ENCODE measurements around the gene CACNA1A.
"Not testable (repeated sequence)": the region's sequence is repeated elsewhere in the genome, so short reads cannot be mapped to it uniquely, and the experiment has no call there.

CACNA1A gene

GRCh38 chr19:13530720-13531119 is 24.4 kb upstream of the CACNA1A start:
- Histone ChIP-seq H3K4me1 (ENCODE audit: control insufficient read depth, insufficient read depth, low read length) (no peaks in the 10 kb centered on the region), H3K27ac (ENCODE audit: insufficient read depth, low read depth, low read length, poor library complexity, severe bottlenecking) (no peak overlapping the region), H3K27me3 (ENCODE audit: control insufficient read depth, insufficient read depth, low read length, poor library complexity, severe bottlenecking) (no peaks in the 10 kb centered on the region), H3K9me3 (ENCODE audit: control insufficient read depth, low read length) (no peaks in the 10 kb centered on the region), H3K36me3 (ENCODE audit: control insufficient read depth, insufficient read depth, low read length) (no peaks in the 10 kb centered on the region), H3K4me3 (ENCODE audit: insufficient read depth, low read depth, low read length) (no peak overlapping the region)
- 28 to 32% methylated on average over 5 of the region's 6 CpGs for WGBS, 2 experiments

- not testable (repeated sequence) for H3K9me3 ChIP-seq (ENCODE audit: control insufficient read depth, low read length); H3K4me1 ChIP-seq (ENCODE audit: control insufficient read depth, insufficient read depth, low read length); H3K36me3 ChIP-seq (ENCODE audit: control insufficient read depth, insufficient read depth, low read length); H3K4me3 ChIP-seq (ENCODE audit: insufficient read depth, low read depth, low read length); H3K27ac ChIP-seq (ENCODE audit: insufficient read depth, low read depth, low read length, poor library complexity, severe bottlenecking); H3K27me3 ChIP-seq (ENCODE audit: control insufficient read depth, insufficient read depth, low read length, poor library complexity, severe bottlenecking)
- WGBS, 2 experiments = 83 to 98% methylated on average over 2 of the region's 2 CpGs
Measured at GRCh38 chr19:13529721-13530120, 23.4 kb upstream of the CACNA1A start.

DNA sequence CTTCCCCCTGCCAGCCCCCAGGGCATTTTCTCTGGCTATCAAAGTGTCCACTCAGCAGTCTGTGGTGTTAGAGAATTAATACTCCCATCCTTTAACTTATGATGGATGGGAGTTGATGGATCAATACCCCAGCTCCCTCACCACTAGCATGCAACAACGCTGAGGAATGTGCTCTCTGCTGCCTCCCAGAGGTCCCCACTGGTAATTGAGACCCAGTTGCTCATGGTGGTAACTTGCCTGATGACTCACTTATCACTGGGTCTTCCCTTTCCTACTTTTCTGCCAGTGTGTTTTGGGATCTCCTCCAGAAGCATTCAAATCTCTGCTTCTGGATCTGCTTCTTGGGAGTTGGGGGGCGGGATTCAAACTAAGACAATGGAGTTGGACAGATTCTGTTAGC is 20.3 kb upstream of the CACNA1A start:
- 29 to 30% methylated on average over 2 of the region's 2 CpGs for WGBS, 2 experiments
- H3K27ac ChIP-seq (ENCODE audit: insufficient read depth, low read depth, low read length, poor library complexity, severe bottlenecking) = no peak overlapping the region

GRCh38 chr19:13521066-13521465 is 14.8 kb upstream of the CACNA1A start:
- Histone ChIP-seq H3K4me1 (ENCODE audit: control insufficient read depth, insufficient read depth, low read length) (no peaks in the 10 kb centered on the region), H3K27me3 (ENCODE audit: control insufficient read depth, insufficient read depth, low read length, poor library complexity, severe bottlenecking) (no peaks in the 10 kb centered on the region), H3K27ac (ENCODE audit: insufficient read depth, low read depth, low read length, poor library complexity, severe bottlenecking) (no peak overlapping the region), H3K4me3 (ENCODE audit: insufficient read depth, low read depth, low read length) (no peak overlapping the region), H3K9me3 (ENCODE audit: control insufficient read depth, low read length) (no peaks in the 10 kb centered on the region), H3K36me3 (ENCODE audit: control insufficient read depth, insufficient read depth, low read length) (no peaks in the 10 kb centered on the region)

More for the DNA sequence above, 20.3 kb upstream of the CACNA1A start:
- Histone ChIP-seq H3K4me1 (ENCODE audit: control insufficient read depth, insufficient read depth, low read length) (no peaks in the 10 kb centered on the region), H3K27me3 (ENCODE audit: control insufficient read depth, insufficient read depth, low read length, poor library complexity, severe bottlenecking) (no peaks in the 10 kb centered on the region), H3K9me3 (ENCODE audit: control insufficient read depth, low read length) (no peaks in the 10 kb centered on the region), H3K36me3 (ENCODE audit: control insufficient read depth, insufficient read depth, low read length) (no peaks in the 10 kb centered on the region), H3K4me3 (ENCODE audit: insufficient read depth, low read depth, low read length) (no peak overlapping the region)

DNA sequence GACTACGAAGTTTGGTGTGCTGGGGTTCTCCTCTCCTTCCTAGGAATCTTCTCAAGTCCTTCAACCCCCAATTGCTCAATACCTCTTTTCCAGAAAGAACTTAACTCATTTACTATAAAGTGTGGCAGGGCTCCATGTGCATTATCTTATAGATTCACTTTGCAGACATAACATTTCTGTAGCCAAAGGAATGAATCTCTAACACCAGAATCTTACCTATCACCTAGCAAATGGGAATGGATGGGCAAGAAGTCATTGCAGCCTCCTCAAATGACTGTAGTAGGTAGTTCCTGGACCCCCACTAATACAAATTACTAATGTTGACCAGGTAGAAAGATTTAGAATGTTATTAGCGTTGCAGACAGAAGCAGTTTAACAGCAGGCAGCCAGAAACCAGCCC is 5.7 kb upstream of the CACNA1A start:
- H3K27ac ChIP-seq (ENCODE audit: insufficient read depth, low read depth, low read length, poor library complexity, severe bottlenecking) = no peak overlapping the region
- WGBS, 2 experiments = 56 to 67% methylated on average over 2 of the region's 2 CpGs
- H3K4me3 ChIP-seq (ENCODE audit: insufficient read depth, low read depth, low read length) = no peak overlapping the region
- H3K36me3 ChIP-seq (ENCODE audit: control insufficient read depth, insufficient read depth, low read length) = no peaks in the 10 kb centered on the region
- peaks cover 8% of the 10 kb centered on the region for H3K4me1 ChIP-seq (ENCODE audit: control insufficient read depth, insufficient read depth, low read length)
- peaks cover 27% of the 10 kb centered on the region for H3K27me3 ChIP-seq (ENCODE audit: control insufficient read depth, insufficient read depth, low read length, poor library complexity, severe bottlenecking)
- H3K9me3 ChIP-seq (ENCODE audit: control insufficient read depth, low read length) = no peaks in the 10 kb centered on the region

- Histone ChIP-seq H3K27me3 (ENCODE audit: control insufficient read depth, insufficient read depth, low read length, poor library complexity, severe bottlenecking) (peaks cover 25% of the 10 kb centered on the region), H3K9me3 (ENCODE audit: control insufficient read depth, low read length) (no peaks in the 10 kb centered on the region), H3K36me3 (ENCODE audit: control insufficient read depth, insufficient read depth, low read length) (peaks cover 1% of the 10 kb centered on the region), H3K27ac (ENCODE audit: insufficient read depth, low read depth, low read length, poor library complexity, severe bottlenecking) (no peak overlapping the region), H3K4me3 (ENCODE audit: insufficient read depth, low read depth, low read length) (peak overlapping the region; percentile 91), H3K4me1 (ENCODE audit: control insufficient read depth, insufficient read depth, low read length) (peaks cover 27% of the 10 kb centered on the region)
- WGBS, 2 experiments = 1 to 2% methylated on average over 19 to 21 of the region's 22 CpGs
Measured at GRCh38 chr19:13507053-13507611, 853 bp upstream of the CACNA1A start.

GRCh38 chr19:13505761-13506470 is 363 bp downstream of the CACNA1A start:
- H3K27me3 ChIP-seq (ENCODE audit: control insufficient read depth, insufficient read depth, low read length, poor library complexity, severe bottlenecking) = peaks cover 25% of the 10 kb centered on the region
- peak overlapping the region; percentile 40 for H3K27ac ChIP-seq (ENCODE audit: insufficient read depth, low read depth, low read length, poor library complexity, severe bottlenecking)
- peaks cover 9% of the 10 kb centered on the region for H3K36me3 ChIP-seq (ENCODE audit: control insufficient read depth, insufficient read depth, low read length)
- no peaks in the 10 kb centered on the region for H3K9me3 ChIP-seq (ENCODE audit: control insufficient read depth, low read length)
- peak overlapping the region; percentile 91 for H3K4me3 ChIP-seq (ENCODE audit: insufficient read depth, low read depth, low read length)
- WGBS, 2 experiments = 0 to 1% methylated on average over 67 to 69 of the region's 69 CpGs
- peaks cover 27% of the 10 kb centered on the region for H3K4me1 ChIP-seq (ENCODE audit: control insufficient read depth, insufficient read depth, low read length)

GRCh38 chr19:13505164-13505695 is 1.0 kb downstream of the CACNA1A start:
- Histone ChIP-seq H3K9me3 (ENCODE audit: control insufficient read depth, low read length) (no peaks in the 10 kb centered on the region), H3K27ac (ENCODE audit: insufficient read depth, low read depth, low read length, poor library complexity, severe bottlenecking) (no peak overlapping the region), H3K4me1 (ENCODE audit: control insufficient read depth, insufficient read depth, low read length) (peaks cover 27% of the 10 kb centered on the region), H3K27me3 (ENCODE audit: control insufficient read depth, insufficient read depth, low read length, poor library complexity, severe bottlenecking) (peaks cover 25% of the 10 kb centered on the region), H3K4me3 (ENCODE audit: insufficient read depth, low read depth, low read length) (peak overlapping the region; percentile 91), H3K36me3 (ENCODE audit: control insufficient read depth, insufficient read depth, low read length) (peaks cover 11% of the 10 kb centered on the region)
- 44 to 46% methylated on average over 20 of the region's 20 CpGs for WGBS, 2 experiments

- H3K36me3 ChIP-seq (ENCODE audit: control insufficient read depth, insufficient read depth, low read length) = peaks cover 11% of the 10 kb centered on the region
- H3K27me3 ChIP-seq (ENCODE audit: control insufficient read depth, insufficient read depth, low read length, poor library complexity, severe bottlenecking) = peaks cover 19% of the 10 kb centered on the region
- no peaks in the 10 kb centered on the region for H3K9me3 ChIP-seq (ENCODE audit: control insufficient read depth, low read length)
- peaks cover 27% of the 10 kb centered on the region for H3K4me1 ChIP-seq (ENCODE audit: control insufficient read depth, insufficient read depth, low read length)
- 65 to 69% methylated on average over 9 of the region's 12 CpGs for WGBS, 2 experiments
- peak overlapping the region; percentile 3 for H3K4me3 ChIP-seq (ENCODE audit: insufficient read depth, low read depth, low read length)
- H3K27ac ChIP-seq (ENCODE audit: insufficient read depth, low read depth, low read length, poor library complexity, severe bottlenecking) = no peak overlapping the region
Measured at GRCh38 chr19:13503570-13504235, 2.6 kb downstream of the CACNA1A start.

- peaks cover 11% of the 10 kb centered on the region for H3K36me3 ChIP-seq (ENCODE audit: control insufficient read depth, insufficient read depth, low read length)
- 94% methylated on average over 6 of the region's 6 CpGs for WGBS, 2 experiments
Measured at GRCh38 chr19:13502231-13502630, 4.0 kb downstream of the CACNA1A start.

More at GRCh38 chr19:13502231-13502630, 4.0 kb downstream of the CACNA1A start:
- peaks cover 4% of the 10 kb centered on the region for H3K27me3 ChIP-seq (ENCODE audit: control insufficient read depth, insufficient read depth, low read length, poor library complexity, severe bottlenecking)
- H3K9me3 ChIP-seq (ENCODE audit: control insufficient read depth, low read length) = no peaks in the 10 kb centered on the region
- H3K27ac ChIP-seq (ENCODE audit: insufficient read depth, low read depth, low read length, poor library complexity, severe bottlenecking) = no peak overlapping the region
- peaks cover 22% of the 10 kb centered on the region for H3K4me1 ChIP-seq (ENCODE audit: control insufficient read depth, insufficient read depth, low read length)
- H3K4me3 ChIP-seq (ENCODE audit: insufficient read depth, low read depth, low read length) = no peak overlapping the region
